Sigmoid colon (tissue), 7 donors: ENCODE data around the gene CEP128. TPM values are rescaled to one million over a fixed set of nuclear protein-coding genes. Genes with fewer than 3 reads are reported as not detected.

ENCODE experiments used
- DNase-seq: peaks from one replicate; pipeline ENCODE4 v3.0.0-alpha.2; 2019
- H3K27ac ChIP-seq, 4 donors: fragments of 200-600 bp; sonication (generic); one replicate each; pipeline ENCODE4 v1.5.1; 2016 to 2019; ENCODE audit warnings: mild to moderate bottlenecking in 1 of 4
- H3K27me3 ChIP-seq, 3 donors: fragments of 200-600 bp; sonication (generic); one replicate each; pipeline ENCODE4 v1.5.1; 2019; ENCODE audit warnings: mild to moderate bottlenecking in 1 of 3
- H3K36me3 ChIP-seq, 4 donors: fragments of 200-600 bp; sonication (generic); one replicate each; pipeline ENCODE4 v1.5.1; 2016 to 2019
- H3K4me1 ChIP-seq, 4 donors: fragments of 200-600 bp; sonication (generic); one replicate each; pipeline ENCODE4 v1.5.1; 2017 to 2019
- H3K4me3 ChIP-seq, 4 donors: fragments of 200-600 bp; sonication (generic); one replicate each; pipeline ENCODE4 v1.5.1; 2017 to 2019; ENCODE audit warnings: mild to moderate bottlenecking in 2 of 4, moderate library complexity in 1 of 4
- H3K9me3 ChIP-seq, 4 donors: fragments of 200-600 bp in 3 of 4; sonication (generic) in 3 of 4; one replicate each; pipeline versions ENCODE4 v1.5.1 to v1.6.1; 2013 to 2019
- CTCF ChIP-seq, 4 experiments: fragments of 450-650 bp in 3 of 4; fragments of 200-600 bp in 1 of 4; IDR thresholded peaks; one replicate each; pipeline ENCODE4 v1.5.1; 2016 to 2019; ENCODE audit warnings: antibody characterized with exemption in 4 of 4, mild to moderate bottlenecking in 3 of 4, moderate library complexity in 2 of 4
- EP300 ChIP-seq, 4 donors: sonication (generic); formaldehyde crosslinking; IDR thresholded peaks; one replicate each; pipeline ENCODE4 v1.6.1; 2017; ENCODE audit warnings: antibody characterized with exemption in 4 of 4
- POLR2A ChIP-seq, 2 donors: fragments of 450-650 bp; IDR thresholded peaks; one replicate each; pipeline ENCODE4 v1.6.1; 2016; ENCODE audit warnings: antibody characterized with exemption in 2 of 2, mild to moderate bottlenecking in 2 of 2, moderate library complexity in 2 of 2
- POLR2AphosphoS5 ChIP-seq, 4 donors: sonication (generic); formaldehyde crosslinking; IDR thresholded peaks; one replicate each; pipeline ENCODE4 v1.6.1; 2017; ENCODE audit warnings: antibody characterized with exemption in 4 of 4
- WGBS, 2 donors: extraction: QIAGEN DNeasy Blood & Tissue Kit; methylation state at CpG; one replicate each; pipeline ENCODE4 v1.1.7; 2013; 5-methylcytosine and 5-hydroxymethylcytosine counted together
- intact Hi-C: fragments of 100-400 bp; cut with DNase I; formaldehyde crosslinking; loops from one replicate; pipeline ENCODE4 v1.15.1; 2023
- polyA plus RNA-seq, 3 donors: library from polyadenylated mRNA; stranded (reverse); fragments of 200-250 nt; gene quantifications; one replicate each; pipeline ENCODE4 v1.2.3, GENCODE V29; 2013
- total RNA-seq, 4 donors: library from RNA; depleted of rRNA; stranded (reverse); fragments of >200 nt; gene quantifications; one replicate each; pipeline ENCODE4 v1.1.0, GENCODE V29; 2016
- donor health status: healthy with polysubstance abuse.
- donor health status: Bipolar disorder and iron deficiency.
- donor health status: healthy.

The CEP128 gene
- total and polyA plus RNA-seq, 7 donors: 0.60 to 16.6 (median 8.3) TPM

DNA sequence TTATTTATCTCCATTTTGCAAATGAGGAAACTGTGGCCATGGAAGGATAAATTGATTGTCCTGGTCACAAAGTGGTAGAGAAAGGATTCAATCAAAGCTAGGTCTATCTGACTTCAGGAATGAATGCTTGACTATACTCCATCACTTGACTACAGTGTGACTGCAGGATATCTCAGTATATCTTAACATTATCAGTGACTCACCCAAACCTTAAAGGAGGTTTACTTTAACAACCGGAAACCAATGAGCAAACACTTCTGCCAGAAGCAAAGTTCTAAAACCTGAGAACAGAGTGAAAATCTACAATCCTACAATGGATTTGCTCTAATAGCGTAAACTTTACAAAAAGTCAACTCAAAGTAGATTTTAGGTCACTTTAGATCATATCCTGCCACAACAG, 277.0 kb downstream of the CEP128 start:
- Histone ChIP-seq H3K4me1 (no peaks in the 10 kb centered on the region), H3K27me3 (no peaks in the 10 kb centered on the region), H3K4me3 (no peak overlapping the region), H3K9me3 (no peaks in the 10 kb centered on the region), H3K27ac (no peak overlapping the region), H3K36me3 (no peaks in the 10 kb centered on the region)
- intact Hi-C loops: no loop called here
- TF ChIP-seq CTCF (IDR thresholded peaks at IDR 0.05) (no peak), EP300 (IDR thresholded peaks at IDR 0.05) (no peak), POLR2AphosphoS5 (IDR thresholded peaks at IDR 0.05) (no peak), POLR2A (IDR thresholded peaks at IDR 0.05) (no peak)
- DNase-seq: no peak
- WGBS, 2 donors: 92 to 94% methylated on average over 2 of the region's 2 CpGs

GRCh38 chr14:80663541-80663940, 278.0 kb downstream of the CEP128 start:
- WGBS, 2 donors: 88 to 90% methylated on average over 2 of the region's 2 CpGs
- Histone ChIP-seq H3K4me3 (no peak overlapping the region), H3K27ac (no peak overlapping the region), H3K4me1 (no peaks in the 10 kb centered on the region), H3K9me3 (no peaks in the 10 kb centered on the region), H3K27me3 (no peaks in the 10 kb centered on the region), H3K36me3 (no peaks in the 10 kb centered on the region)
- no peak for DNase-seq
- no peak for TF ChIP-seq EP300 (IDR thresholded peaks at IDR 0.05)
- intact Hi-C loops: no loop called here

DNA sequence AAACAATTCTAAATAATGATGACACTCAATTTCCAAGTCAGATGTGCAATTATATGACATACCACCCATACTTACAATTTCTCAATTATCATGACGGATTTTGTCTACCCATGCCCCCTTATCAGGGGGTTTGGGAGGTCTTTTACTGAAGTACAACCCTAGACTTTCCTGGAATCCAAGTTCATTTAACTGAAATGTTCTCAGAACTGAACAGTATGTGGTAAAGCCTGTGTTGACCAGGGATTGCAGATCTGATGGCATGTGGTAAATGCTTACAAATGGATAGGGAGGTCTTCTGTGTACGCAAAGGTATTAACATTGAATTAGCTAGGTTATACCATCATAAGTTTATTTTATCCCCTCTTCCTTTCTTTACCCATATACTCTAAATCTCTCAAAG, 281.8 kb downstream of the CEP128 start:
- no peaks in the 10 kb centered on the region for H3K4me1 ChIP-seq
- no peaks in the 10 kb centered on the region for H3K27me3 ChIP-seq
- H3K27ac ChIP-seq: no peak overlapping the region
- intact Hi-C loops: no loop called here
- H3K4me3 ChIP-seq: no peak overlapping the region
- WGBS, 2 donors: 77 to 97% methylated on average over 2 of the region's 2 CpGs
- H3K9me3 ChIP-seq: no peaks in the 10 kb centered on the region
- no peaks in the 10 kb centered on the region for H3K36me3 ChIP-seq
- no peak for DNase-seq
- TF ChIP-seq POLR2AphosphoS5 (IDR thresholded peaks at IDR 0.05) (no peak), CTCF (IDR thresholded peaks at IDR 0.05) (no peak), POLR2A (IDR thresholded peaks at IDR 0.05) (no peak), EP300 (IDR thresholded peaks at IDR 0.05) (no peak)

DNA sequence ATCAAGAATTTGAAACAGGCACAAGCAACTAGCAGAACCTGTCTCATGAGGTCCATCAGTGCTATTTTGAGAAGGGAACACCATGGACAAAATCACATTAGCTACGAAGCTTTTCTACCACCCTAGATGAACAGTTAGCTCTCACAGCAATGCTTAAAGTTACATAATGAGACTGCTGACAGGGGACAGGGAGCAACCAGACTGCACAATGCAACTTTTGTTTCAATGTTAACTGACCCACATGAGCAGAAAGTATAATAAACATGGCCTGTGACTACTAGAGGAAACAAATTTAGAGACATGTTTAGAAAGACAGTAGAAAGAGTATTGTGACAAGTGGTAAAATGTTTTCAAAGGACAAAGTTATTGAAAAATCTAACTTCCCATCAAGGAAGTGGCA, 282.8 kb downstream of the CEP128 start:
- TF ChIP-seq EP300 (IDR thresholded peaks at IDR 0.05) (no peak), POLR2A (IDR thresholded peaks at IDR 0.05) (no peak), CTCF (IDR thresholded peaks at IDR 0.05) (no peak)
- intact Hi-C loops: no loop called here
- no peaks in the 10 kb centered on the region for H3K36me3 ChIP-seq
- H3K4me3 ChIP-seq: no peak overlapping the region
- H3K27me3 ChIP-seq: no peaks in the 10 kb centered on the region
- no peaks in the 10 kb centered on the region for H3K4me1 ChIP-seq
- WGBS, 2 donors: 37 to 75% methylated on average over 1 of the region's 1 CpG
- no peaks in the 10 kb centered on the region for H3K9me3 ChIP-seq
- H3K27ac ChIP-seq: no peak overlapping the region
- no peak for DNase-seq

DNA sequence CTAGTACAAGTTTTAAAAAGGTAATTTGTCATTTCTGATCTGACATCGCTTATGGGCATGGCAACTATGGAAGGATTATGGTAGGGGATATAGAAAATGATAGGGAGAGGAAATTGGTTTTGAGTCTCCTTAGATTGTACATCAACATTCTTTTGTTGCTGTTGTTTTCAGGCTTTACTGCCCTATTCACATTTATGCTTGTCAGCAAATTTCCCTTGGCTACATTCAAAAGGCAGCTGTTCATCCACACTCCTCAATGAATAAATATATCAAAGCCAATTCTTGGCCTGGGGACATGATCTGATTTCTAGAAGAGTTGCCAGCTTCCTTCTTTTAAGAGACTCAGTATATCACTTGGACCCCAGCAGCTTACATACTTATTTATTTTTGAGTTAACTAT, 283.4 kb downstream of the CEP128 start:
- intact Hi-C loops: no loop called here
- Histone ChIP-seq H3K4me3 (no peak overlapping the region), H3K9me3 (no peaks in the 10 kb centered on the region), H3K36me3 (no peaks in the 10 kb centered on the region), H3K4me1 (no peaks in the 10 kb centered on the region), H3K27ac (no peak overlapping the region), H3K27me3 (no peaks in the 10 kb centered on the region)
- TF ChIP-seq EP300 (IDR thresholded peaks at IDR 0.05) (no peak), CTCF (IDR thresholded peaks at IDR 0.05) (no peak), POLR2AphosphoS5 (IDR thresholded peaks at IDR 0.05) (no peak), POLR2A (IDR thresholded peaks at IDR 0.05) (no peak)
- WGBS, 2 donors: 94 to 99% methylated on average over 1 of the region's 1 CpG
- no peak for DNase-seq
